NCI-H82 treated with DMSO at 0.1 percent for 48 hours (cell line): ENCODE data around the gene ABHD15.

ENCODE experiments used
- DNase-seq: peaks from one replicate; lab custom pipeline; 2025; ENCODE audit not compliant: unreplicated experiment; lab: John Stamatoyannopoulos, UW

The ABHD15 gene

GRCh38 chr17:29594519-29595090 lies 27.8 kb upstream of the ABHD15 start:
- no peak for DNase-seq

GRCh38 chr17:29593591-29594518 lies 27.0 kb upstream of the ABHD15 start:
- DNase-seq: peak; percentile 24

GRCh38 chr17:29592850-29593551 lies 26.2 kb upstream of the ABHD15 start, which contains the start of gene ANKRD13B:
ANKRD13B (plus strand) TSS chr17:29593132; CDS start chr17:29593622, 490 bp downstream.
- peak; percentile 62 for DNase-seq

- peak; percentile 81 for DNase-seq
Observed at GRCh38 chr17:29591737-29592608, 25.1 kb upstream of the ABHD15 start.

GRCh38 chr17:29591146-29591736 lies 24.4 kb upstream of the ABHD15 start:
- DNase-seq: peak; percentile 71

GRCh38 chr17:29590411-29591145 lies 23.7 kb upstream of the ABHD15 start:
- peak; percentile 73 for DNase-seq

- peak; percentile 70 for DNase-seq
Observed at GRCh38 chr17:29589524-29590410, 22.9 kb upstream of the ABHD15 start, which contains the start of gene GIT1. GIT1 (minus strand) TSS chr17:29589648; CDS start chr17:29589378, 270 bp downstream.

GRCh38 chr17:29588562-29589411 lies 21.9 kb upstream of the ABHD15 start:
- no peak for DNase-seq

GRCh38 chr17:29588017-29588561 lies 21.3 kb upstream of the ABHD15 start:
- no peak for DNase-seq

GRCh38 chr17:29587591-29587990 lies 20.8 kb upstream of the ABHD15 start:
- DNase-seq: no peak

GRCh38 chr17:29586676-29587469 lies 20.0 kb upstream of the ABHD15 start:
- no peak for DNase-seq

- no peak for DNase-seq
Observed at GRCh38 chr17:29585080-29585751, 18.4 kb upstream of the ABHD15 start.

GRCh38 chr17:29584452-29585079 lies 17.7 kb upstream of the ABHD15 start:
- no peak for DNase-seq

- DNase-seq: no peak
Observed at GRCh38 chr17:29583324-29584248, 16.7 kb upstream of the ABHD15 start.
